Measurements from ENCODE around the gene NPLOC4.
"Not testable (repeated sequence)": the region's sequence is repeated elsewhere in the genome, so short reads cannot be mapped to it uniquely, and the experiment has no call there.

The NPLOC4 gene

DNA sequence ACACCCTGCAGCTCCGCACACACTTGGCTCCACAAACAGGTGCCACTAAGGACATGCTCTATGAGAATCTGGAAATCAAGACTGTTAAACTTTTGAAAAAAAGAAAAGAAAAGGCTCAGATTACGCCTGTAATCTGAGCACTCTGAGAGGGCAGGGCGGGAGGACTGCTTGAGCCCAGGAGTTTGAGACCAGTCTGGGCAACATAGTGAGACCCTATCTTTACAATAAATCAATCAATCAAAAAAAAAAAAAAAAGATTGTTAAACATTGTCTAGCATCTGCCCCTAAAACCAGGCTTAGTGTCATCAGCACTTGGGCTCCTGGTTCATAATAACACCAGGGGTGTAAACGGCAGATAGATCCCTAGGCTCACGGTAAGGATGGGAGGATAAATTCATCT is 47.3 kb downstream of the NPLOC4 start:
- H3K4me3 Mint-ChIP-seq: no peak overlapping the region
- ATAC-seq: no peak

DNA sequence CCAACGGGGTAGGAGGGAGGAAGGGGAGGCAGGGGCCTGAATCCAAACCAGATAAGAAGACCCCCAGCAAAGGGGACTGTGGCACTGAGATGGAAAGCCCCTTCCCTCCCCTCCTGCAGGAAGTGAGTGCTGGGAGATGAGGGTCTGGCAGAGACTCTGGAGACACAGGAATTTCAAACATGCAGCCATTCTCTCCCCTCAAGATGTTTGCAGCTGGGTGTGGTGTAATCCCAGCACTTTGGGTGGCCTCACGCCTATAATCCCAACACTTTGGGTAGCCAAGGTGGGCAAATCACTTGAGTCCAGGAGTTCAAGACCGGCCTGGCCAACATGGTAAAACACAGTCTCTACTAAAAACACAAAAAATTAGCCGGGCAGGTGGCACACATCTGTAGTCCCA is 50.8 kb downstream of the NPLOC4 start:
- Mint-ChIP-seq H3K9me3 (no peaks in the 10 kb centered on the region), H3K27ac (peak overlapping the region in 1 of 2 donors; percentile 37), H3K27me3 (no peaks in the 10 kb centered on the region), H3K4me1 (no peaks in the 10 kb centered on the region), H3K4me3 (no peak overlapping the region)
- ATAC-seq (no peak), DNase-seq (no peak)

More for the DNA sequence above, 47.3 kb downstream of the NPLOC4 start:
- Mint-ChIP-seq H3K4me1 (no peaks in the 10 kb centered on the region), H3K9me3 (no peaks in the 10 kb centered on the region), H3K27me3 (no peaks in the 10 kb centered on the region), H3K27ac (peak overlapping the region in 1 of 2 donors; percentile 67)
- no peak for DNase-seq

DNA sequence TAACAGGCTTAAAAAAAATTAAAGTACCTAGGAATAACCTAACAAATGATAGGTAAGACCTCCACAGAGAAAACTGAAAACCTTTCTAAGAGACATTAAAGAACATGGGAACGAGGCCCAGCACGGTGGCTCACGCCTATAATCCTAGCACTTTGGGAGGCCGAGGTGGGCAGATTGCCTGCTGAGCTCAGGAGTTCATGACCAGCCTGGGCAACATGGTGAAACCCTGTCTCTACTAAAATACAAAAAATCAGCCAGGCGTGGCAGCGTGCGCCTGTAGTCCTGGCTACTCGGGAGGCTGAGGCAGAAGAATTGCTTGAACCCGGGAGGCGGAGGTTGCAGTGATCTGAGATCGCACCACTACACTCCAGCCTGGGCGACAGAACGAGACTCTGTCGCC is 52.1 kb downstream of the NPLOC4 start:
- not testable (repeated sequence) for H3K27me3 Mint-ChIP-seq, H3K9me3 Mint-ChIP-seq, H3K4me3 Mint-ChIP-seq, H3K27ac Mint-ChIP-seq, ATAC-seq, DNase-seq
- peaks cover 11% of the 10 kb centered on the region for H3K4me1 Mint-ChIP-seq

DNA sequence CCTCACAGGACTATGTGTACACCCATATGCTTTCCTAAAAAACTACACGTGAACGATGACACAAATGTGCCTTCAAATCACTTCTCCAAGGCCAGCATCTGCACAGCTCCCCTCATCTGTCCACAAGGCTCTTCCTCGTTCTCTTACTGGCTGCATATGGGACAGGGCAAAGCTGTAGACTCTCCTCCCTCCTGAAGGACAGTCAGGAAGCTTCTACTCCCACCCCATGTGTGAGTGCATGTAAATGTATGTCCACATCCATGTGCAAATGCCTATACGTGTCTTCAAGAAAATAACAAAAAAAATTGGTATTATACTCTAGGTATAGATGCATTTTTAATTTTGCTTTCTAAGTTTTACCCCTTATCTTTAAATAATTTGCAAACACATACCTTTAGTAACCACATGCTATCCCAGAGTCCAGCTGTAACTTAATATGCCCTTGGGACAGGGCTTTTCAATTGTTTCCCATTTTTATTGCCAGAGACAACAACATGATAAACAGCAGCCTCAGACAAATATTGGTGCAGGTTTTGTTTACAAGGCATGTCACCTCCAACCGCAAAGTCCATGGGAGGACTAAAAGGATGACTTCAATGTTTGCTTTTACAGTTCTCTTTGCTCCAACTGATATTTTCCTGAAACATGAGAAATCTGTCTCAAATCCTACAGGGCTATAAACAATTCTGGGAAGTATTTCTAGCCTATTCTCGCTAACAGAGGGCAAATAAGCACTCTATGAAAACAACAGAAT is 53.1 kb downstream of the NPLOC4 start:
- no peaks in the 10 kb centered on the region for H3K27me3 Mint-ChIP-seq
- no peak for DNase-seq
- ATAC-seq: no peak
- H3K4me3 Mint-ChIP-seq: no peak overlapping the region
- H3K4me1 Mint-ChIP-seq: peaks cover 18% of the 10 kb centered on the region
- H3K27ac Mint-ChIP-seq: peak overlapping the region; percentile 34 to 87
- no peaks in the 10 kb centered on the region for H3K9me3 Mint-ChIP-seq

DNA sequence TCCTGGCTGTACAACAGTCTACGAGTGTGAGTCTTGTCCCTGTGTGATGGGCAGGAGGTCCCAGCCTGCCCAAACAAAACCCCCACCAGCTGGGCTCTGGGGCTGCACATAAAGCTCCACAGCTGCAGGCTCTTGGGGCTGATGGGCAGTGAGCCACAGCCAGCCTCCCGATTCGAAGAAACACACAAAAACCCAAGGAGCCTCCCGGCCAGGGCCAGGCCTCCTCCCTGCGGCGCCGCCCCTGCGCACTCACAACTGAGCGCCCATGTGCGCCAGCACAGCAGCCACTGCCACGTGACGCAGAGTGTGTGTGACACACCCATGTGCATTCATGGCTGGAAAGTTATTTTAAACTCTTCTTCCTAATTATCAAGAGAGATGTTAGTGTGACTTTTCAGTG is 54.2 kb downstream of the NPLOC4 start:
- Mint-ChIP-seq H3K4me3 (no peak overlapping the region), H3K27ac (no peak overlapping the region), H3K27me3 (no peaks in the 10 kb centered on the region), H3K4me1 (peaks cover 27% of the 10 kb centered on the region), H3K9me3 (no peaks in the 10 kb centered on the region)
- DNase-seq (no peak), ATAC-seq (no peak)

DNA sequence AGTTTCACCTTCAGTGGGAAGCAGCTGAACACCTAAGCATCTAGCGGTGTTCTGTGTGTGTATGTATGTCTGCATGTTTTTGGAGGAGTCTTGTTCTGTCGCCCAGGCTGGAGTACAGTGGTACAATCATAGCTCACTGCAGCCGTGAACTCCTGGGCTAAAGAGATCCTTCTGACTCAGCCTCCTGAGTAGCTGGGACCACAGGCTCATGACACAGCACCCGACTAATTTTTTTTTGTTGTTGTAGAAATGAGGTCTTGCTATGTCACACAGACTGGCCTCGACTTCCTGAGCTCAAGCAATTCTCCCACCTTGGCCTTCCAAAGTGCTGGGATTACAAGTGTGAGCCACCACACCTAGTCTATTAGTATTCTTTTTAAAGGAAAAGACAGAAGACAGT is 54.6 kb downstream of the NPLOC4 start:
- no peaks in the 10 kb centered on the region for H3K27me3 Mint-ChIP-seq
- no peak overlapping the region for H3K27ac Mint-ChIP-seq
- peaks cover 31% of the 10 kb centered on the region for H3K4me1 Mint-ChIP-seq
- no peak overlapping the region for H3K4me3 Mint-ChIP-seq
- DNase-seq: no peak
- no peaks in the 10 kb centered on the region for H3K9me3 Mint-ChIP-seq
- no peak for ATAC-seq

DNA sequence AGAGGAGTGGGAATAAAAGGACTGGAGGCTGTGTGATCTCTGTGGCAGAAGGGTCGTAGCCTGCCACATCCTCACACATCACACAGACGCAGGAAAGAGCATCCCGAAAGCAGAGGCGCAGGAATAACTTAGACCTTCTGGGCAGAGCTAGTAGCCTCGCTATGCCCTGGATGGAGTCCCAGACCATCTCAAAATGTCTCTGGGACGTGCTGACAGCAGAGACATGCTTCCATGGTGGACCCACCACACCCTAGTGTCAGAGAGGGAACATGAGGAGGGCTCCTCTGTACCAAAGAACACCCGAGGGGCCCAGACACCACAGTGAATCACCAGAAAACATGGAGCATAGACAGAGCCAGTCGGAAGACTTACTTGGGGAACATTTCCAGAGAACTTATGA is 55.2 kb downstream of the NPLOC4 start:
- Mint-ChIP-seq H3K4me3 (no peak overlapping the region), H3K27me3 (no peaks in the 10 kb centered on the region), H3K4me1 (peaks cover 31% of the 10 kb centered on the region), H3K27ac (no peak overlapping the region), H3K9me3 (no peaks in the 10 kb centered on the region)
- ATAC-seq (no peak), DNase-seq (no peak)

DNA sequence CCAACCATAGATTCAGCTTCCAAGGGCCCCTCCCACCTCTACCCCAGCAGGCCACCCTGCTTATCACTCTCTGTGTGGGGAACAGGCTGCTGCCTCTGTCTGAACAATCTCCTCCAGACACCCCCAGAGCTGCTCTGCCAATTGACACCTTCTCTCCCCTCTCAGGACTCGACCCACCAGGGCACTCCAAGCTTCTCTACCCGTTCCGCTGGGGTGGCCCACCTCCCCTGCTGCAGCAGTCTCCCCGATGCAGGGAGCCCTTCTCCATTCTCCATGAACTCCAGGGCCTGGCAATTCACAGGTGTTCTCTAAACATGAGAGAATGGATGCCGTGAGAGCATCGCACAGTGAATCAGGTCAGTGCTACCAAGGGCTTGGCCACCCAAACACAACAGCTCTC is 56.4 kb downstream of the NPLOC4 start:
- no peaks in the 10 kb centered on the region for H3K27me3 Mint-ChIP-seq

DNA sequence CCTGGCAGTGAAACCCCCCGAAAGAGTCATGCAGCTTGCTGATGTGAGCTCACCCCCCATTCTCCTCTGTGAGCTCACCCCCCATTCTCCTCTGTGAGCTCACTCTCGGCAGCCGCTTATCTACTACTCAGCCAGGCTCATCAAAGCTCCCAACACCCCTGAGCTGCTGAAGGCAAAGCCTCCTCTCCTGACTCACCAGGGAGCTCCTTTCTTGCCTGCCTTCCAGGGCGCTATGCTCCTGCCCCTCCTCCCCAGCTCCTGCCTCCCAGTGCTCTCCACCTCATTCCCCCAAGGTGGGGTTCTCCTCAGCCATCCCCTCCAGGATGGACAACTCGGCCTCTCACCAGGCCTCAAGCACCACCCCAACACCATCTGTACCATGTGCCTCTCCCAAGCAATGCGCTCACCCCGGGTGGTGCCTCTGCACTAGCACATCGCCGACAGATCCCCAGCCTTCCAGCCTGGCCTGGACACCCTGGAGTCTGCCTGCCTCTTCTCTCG is 57.0 kb downstream of the NPLOC4 start:
- Mint-ChIP-seq H3K27me3 (no peaks in the 10 kb centered on the region), H3K4me1 (peaks cover 31% of the 10 kb centered on the region), H3K9me3 (no peaks in the 10 kb centered on the region), H3K4me3 (no peak overlapping the region), H3K27ac (peak overlapping the region; percentile 66 to 96)
- DNase-seq: no peak
- ATAC-seq: no peak

More for the DNA sequence above, 56.4 kb downstream of the NPLOC4 start:
- no peak for DNase-seq
- H3K9me3 Mint-ChIP-seq: no peaks in the 10 kb centered on the region
- no peak overlapping the region for H3K4me3 Mint-ChIP-seq
- H3K27ac Mint-ChIP-seq: no peak overlapping the region
- peaks cover 31% of the 10 kb centered on the region for H3K4me1 Mint-ChIP-seq
- ATAC-seq: no peak

DNA sequence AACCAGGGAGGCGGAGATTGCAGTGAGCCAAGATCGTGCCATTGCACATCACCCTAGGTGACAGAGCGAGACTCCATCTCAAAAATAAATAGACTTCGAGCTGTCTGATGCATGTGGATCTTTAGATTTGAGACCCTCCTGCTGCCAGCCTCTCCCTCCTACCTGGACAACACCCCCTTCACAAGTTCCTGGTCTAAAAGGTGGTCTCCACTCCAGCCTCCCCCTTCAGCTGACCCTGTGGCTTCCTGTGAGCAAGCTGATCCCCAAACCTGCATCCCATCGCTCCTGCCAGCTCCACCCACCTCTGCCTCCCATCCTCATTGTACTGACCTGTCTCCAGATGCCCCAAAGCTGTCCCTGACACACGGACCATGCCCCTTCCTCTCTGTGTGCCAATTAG is 57.6 kb downstream of the NPLOC4 start:
- H3K27ac Mint-ChIP-seq: peak overlapping the region in 1 of 2 donors; percentile 96
- H3K4me1 Mint-ChIP-seq: peaks cover 31% of the 10 kb centered on the region
- ATAC-seq: no peak

DNA sequence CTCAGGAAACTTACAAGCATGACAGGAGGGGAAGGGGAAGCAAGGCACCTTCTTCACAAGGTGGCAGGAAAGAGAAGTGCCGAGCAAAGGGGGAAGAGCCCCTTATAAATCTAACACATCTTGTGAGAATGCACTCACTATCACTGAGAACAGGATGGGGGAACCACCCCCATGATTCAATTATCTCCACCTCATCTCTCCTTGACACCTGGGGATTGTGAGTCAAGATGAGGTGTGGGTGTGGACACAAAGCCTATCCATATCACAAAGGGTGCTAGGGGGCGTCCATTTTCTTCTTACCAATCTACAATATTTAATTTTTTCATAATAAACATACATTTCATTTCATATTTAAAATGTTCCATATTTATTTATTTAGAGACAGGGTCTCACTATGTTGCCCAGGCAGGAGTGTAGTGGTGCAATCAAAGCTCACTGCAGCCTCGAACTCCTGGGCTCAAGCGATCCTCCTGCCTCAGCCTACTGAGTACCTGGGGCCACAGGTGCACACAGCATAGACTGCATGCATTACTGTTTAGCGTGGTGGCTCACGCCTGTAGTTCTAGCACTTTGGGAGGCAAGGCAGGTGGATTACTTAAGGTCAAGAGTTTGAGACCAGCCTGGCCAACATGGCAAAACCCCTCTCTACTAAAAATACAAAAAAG is 58.2 kb downstream of the NPLOC4 start:
- ATAC-seq (peak; percentile 67), DNase-seq (no peak)
- Mint-ChIP-seq H3K4me1 (peaks cover 31% of the 10 kb centered on the region), H3K9me3 (no peaks in the 10 kb centered on the region), H3K4me3 (no peak overlapping the region), H3K27me3 (no peaks in the 10 kb centered on the region), H3K27ac (peak overlapping the region in 1 of 2 donors; percentile 71)

More for the DNA sequence above, 57.6 kb downstream of the NPLOC4 start:
- no peak overlapping the region for H3K4me3 Mint-ChIP-seq
- DNase-seq: no peak
- H3K9me3 Mint-ChIP-seq: no peaks in the 10 kb centered on the region
- H3K27me3 Mint-ChIP-seq: no peaks in the 10 kb centered on the region

DNA sequence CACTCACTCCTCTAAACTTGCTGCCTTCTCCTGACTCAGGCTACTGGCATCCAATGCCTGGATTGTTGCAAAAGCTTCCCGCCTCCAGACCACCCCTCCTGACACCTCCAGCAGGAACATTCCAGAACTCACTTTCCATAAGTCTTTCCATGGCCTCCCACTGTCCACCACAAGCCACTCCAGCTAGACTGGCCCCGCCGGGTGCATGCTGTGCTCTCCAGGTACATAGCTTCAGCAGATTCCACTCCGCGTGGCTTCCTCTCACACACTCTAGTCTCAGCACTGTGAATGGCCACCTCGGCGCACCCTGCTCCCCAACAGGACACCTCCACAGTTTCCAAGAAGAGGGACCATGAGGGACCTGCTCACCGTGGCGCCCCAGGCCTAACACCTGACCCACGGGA is 58.9 kb downstream of the NPLOC4 start:
- Mint-ChIP-seq H3K27ac (peak overlapping the region in 1 of 2 donors; percentile 72), H3K27me3 (no peaks in the 10 kb centered on the region), H3K9me3 (no peaks in the 10 kb centered on the region), H3K4me3 (no peak overlapping the region), H3K4me1 (peaks cover 31% of the 10 kb centered on the region)
- ATAC-seq (no peak), DNase-seq (no peak)

DNA sequence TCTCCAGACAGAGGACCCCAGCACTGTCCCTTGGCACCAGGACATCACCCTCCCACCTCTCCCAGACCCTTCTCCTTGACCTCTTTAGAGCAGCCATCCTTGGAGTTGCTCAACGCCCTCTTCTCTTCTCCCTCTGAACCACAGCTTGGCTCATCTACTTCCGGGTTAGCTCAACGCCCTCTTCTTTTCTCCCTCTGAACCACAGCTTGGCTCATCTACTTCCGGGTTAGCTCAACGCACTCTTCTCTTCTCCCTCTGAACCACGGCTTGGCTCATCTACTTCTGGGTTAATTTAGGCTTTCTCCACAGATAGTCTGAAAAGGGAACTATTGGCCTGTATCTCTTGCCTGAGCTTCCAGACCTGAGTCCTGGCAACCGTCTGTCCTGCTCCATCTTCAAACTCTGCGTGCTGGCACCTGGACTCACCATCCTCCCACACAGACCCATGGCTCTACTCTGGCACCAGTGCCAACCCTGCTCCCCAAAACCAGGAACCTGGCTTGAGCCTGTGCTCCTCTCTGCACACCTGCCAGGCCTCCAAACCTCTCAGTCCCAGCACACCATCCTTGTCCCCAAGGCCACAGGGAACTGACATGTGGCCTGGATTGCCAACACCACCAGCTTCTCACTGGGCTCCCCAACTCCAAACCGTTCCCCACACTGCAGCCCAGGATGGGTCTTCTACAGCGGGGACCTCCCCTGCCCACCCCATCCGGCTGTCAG is 59.5 kb downstream of the NPLOC4 start:
- no peaks in the 10 kb centered on the region for H3K27me3 Mint-ChIP-seq
- peaks cover 31% of the 10 kb centered on the region for H3K4me1 Mint-ChIP-seq
- peak overlapping the region in 1 of 2 donors; percentile 72 for H3K27ac Mint-ChIP-seq
- no peaks in the 10 kb centered on the region for H3K9me3 Mint-ChIP-seq
- H3K4me3 Mint-ChIP-seq: no peak overlapping the region
- DNase-seq (no peak), ATAC-seq (no peak)

DNA sequence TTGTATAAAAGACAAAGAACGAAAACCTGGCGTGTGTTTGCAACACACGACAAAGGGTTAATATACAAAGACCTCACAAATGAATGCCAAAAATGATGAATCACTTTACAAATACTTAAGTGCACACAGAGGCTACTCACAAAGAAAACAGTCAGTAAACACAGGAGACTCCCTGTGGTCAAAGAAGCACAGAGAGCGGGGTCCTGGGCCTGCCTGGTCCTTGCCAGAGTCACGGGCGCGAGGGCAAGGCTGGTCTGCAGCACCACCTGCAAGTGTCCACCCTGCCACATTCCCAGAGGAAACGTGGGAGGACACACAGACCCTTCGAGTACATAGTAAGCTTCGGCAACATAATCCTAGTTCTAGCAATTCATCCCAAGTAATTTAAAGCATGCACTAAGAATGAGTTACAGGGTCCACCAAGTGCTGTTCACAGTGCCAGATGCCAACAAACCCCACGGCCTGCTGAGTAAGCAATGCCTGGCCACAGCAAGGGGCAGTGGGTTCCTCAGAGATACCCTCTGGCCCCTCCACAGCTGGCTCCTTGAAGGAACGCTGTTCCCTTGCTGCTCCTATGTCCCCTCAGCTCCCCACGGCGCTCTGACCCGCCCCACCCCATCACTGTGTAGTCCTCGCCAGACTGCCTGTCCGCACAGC is 60.2 kb downstream of the NPLOC4 start:
- Mint-ChIP-seq H3K27me3 (no peaks in the 10 kb centered on the region), H3K4me1 (peaks cover 31% of the 10 kb centered on the region), H3K4me3 (no peak overlapping the region), H3K9me3 (no peaks in the 10 kb centered on the region), H3K27ac (no peak overlapping the region)
- ATAC-seq: no peak
- no peak for DNase-seq

DNA sequence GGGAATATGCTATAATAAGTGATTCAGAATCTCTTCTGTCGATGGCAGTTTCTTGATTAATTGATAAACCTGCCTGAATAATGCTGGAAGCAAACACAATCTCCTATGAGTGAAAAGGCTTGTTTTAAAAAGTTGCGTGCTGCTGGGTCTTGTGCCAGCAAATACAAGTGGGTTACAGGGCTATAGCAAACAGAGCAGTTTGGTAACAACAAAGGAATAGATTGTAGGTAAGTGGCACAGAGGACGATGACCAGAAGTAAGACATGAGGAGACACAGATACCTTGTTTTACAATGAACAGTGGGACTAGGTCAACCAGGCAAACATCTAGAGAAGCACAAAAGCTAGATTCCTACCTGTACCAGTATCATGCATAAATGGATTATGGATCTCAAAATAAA is 61.1 kb downstream of the NPLOC4 start:
- Mint-ChIP-seq H3K27me3 (no peaks in the 10 kb centered on the region), H3K9me3 (no peaks in the 10 kb centered on the region), H3K4me1 (peaks cover 31% of the 10 kb centered on the region), H3K4me3 (no peak overlapping the region), H3K27ac (no peak overlapping the region)
- ATAC-seq (no peak), DNase-seq (no peak)
